Activated CD4-positive, alpha-beta T cell treated with anti-CD3 and anti-CD28 coated beads, Interleukin-2, amount 10 ng/mL, durations not matched to agents 24 days and 14 days (primary cell): ENCODE results near the gene BICD1. TPM values are rescaled to one million over a fixed set of nuclear protein-coding genes. Genes with fewer than 3 reads are reported as not detected.

Experiments
- DNase-seq: peaks from one replicate; pipeline ENCODE4 v3.0.0; 2022
- H3K27ac Mint-ChIP-seq: one replicate; pipeline ENCODE4 v1.8.0; 2022; ENCODE audit warnings: mild to moderate bottlenecking, mixed read lengths
- H3K27me3 Mint-ChIP-seq: one replicate; pipeline ENCODE4 v1.8.0; 2022; ENCODE audit warnings: mixed read lengths
- H3K36me3 Mint-ChIP-seq: one replicate; pipeline ENCODE4 v1.8.0; 2022; ENCODE audit warnings: low read depth, mild to moderate bottlenecking, mixed read lengths
- H3K4me1 Mint-ChIP-seq: one replicate; pipeline ENCODE4 v1.8.0; 2021; ENCODE audit warnings: mixed read lengths
- H3K4me3 Mint-ChIP-seq: one replicate; pipeline ENCODE4 v1.8.0; 2022; ENCODE audit warnings: mild to moderate bottlenecking, moderate library complexity, mixed read lengths
- H3K9me3 Mint-ChIP-seq: one replicate; pipeline ENCODE4 v1.8.0; 2021; ENCODE audit warnings: mixed read lengths
- intact Hi-C: fragments of 100-400 bp; cut with micrococcal nuclease; formaldehyde crosslinking; loops from one replicate; pipeline ENCODE4 v1.15.1; 2023
- total RNA-seq: library from RNA; stranded (reverse); gene quantifications from 2 replicates; pipeline ENCODE4 v1.2.3, GENCODE V29; 2022

The BICD1 gene
- total RNA-seq, 1 donor from 2014 or later, result 18.2 TPM

GRCh38 chr12:32108787-32109186 lies 2.1 kb downstream of the BICD1 start:
- no peaks in the 10 kb centered on the region for H3K9me3 Mint-ChIP-seq
- H3K4me3 Mint-ChIP-seq, result peak overlapping the region; percentile 62
- no peak for DNase-seq
- peaks cover 3% of the 10 kb centered on the region for H3K36me3 Mint-ChIP-seq
- peaks cover 12% of the 10 kb centered on the region for H3K27me3 Mint-ChIP-seq
- intact Hi-C loops, result loop anchor here (2.0 to 10.0 kb wide), 5 partner anchors 48 to 784 kb away; partner anchors contain the start of genes DNM1L and SINHCAF
- H3K27ac Mint-ChIP-seq, result no peak overlapping the region
- peaks cover 23% of the 10 kb centered on the region for H3K4me1 Mint-ChIP-seq

- Mint-ChIP-seq H3K9me3 (no peaks in the 10 kb centered on the region), H3K4me1 (peaks cover 26% of the 10 kb centered on the region), H3K27ac (no peak overlapping the region), H3K36me3 (peaks cover 3% of the 10 kb centered on the region), H3K27me3 (peaks cover 6% of the 10 kb centered on the region), H3K4me3 (no peak overlapping the region)
- intact Hi-C loops, result no loop called here
- no peak for DNase-seq
Observed at GRCh38 chr12:32110417-32110816, 3.8 kb downstream of the BICD1 start.

DNA sequence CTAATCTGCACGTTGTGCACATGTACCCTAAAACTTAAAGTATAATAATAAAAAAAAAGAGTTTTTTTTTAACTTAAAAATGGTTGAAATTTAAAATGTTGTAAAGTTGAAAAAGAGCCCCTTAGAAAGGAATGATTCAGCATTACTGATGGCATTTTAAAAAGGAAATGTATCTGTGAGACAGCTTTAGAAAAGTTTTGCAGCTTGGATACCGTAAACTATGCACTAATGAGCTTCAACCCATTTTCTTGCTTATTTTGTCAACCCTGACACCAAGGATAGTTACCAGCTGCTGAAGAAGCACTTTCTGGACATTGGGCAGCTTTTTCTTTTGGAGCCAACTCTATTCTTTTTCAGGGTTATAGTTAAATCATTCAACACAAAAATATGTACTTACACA lies 4.3 kb downstream of the BICD1 start:
- intact Hi-C loops, result no loop called here
- no peak overlapping the region for H3K27ac Mint-ChIP-seq
- no peak for DNase-seq
- peaks cover 2% of the 10 kb centered on the region for H3K27me3 Mint-ChIP-seq
- no peak overlapping the region for H3K4me3 Mint-ChIP-seq
- no peaks in the 10 kb centered on the region for H3K9me3 Mint-ChIP-seq
- H3K36me3 Mint-ChIP-seq, result peaks cover 3% of the 10 kb centered on the region
- H3K4me1 Mint-ChIP-seq, result peaks cover 25% of the 10 kb centered on the region

DNA sequence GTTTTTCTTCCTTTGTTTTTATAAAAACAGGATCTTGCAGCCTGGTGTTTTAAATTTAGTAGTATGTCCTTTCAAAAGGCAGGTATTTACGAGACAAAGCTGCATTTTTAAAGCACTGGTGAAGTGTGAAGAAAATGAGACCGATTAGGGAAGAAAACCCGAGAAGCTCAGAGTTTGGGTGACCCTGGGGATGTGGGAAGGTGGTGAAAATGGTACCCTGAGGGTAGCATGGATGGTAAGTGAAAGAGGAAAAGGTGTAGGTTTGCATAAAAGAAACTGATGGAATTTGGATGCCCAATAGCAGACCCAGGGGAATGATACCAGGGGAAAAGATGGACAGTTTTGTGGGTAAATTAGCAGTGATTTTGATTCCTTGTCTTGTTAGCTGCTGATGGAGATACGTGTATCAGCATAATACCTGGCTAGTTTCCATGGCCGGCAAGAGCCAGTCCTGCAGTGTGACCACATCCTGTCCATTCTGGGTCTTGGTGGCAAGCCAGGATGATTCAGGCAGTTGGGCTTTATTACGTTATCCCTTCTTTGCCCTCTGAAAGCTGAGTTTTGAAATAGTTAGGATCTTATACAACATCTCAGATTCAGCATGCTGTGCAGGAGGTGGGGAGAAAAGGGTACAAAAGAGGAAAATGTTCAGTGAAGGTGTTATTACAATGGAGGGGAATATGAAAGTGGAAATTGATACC lies 8.9 kb downstream of the BICD1 start:
- Mint-ChIP-seq H3K36me3 (peaks cover 2% of the 10 kb centered on the region), H3K4me3 (no peak overlapping the region), H3K27ac (no peak overlapping the region), H3K4me1 (peaks cover 10% of the 10 kb centered on the region), H3K27me3 (no peaks in the 10 kb centered on the region), H3K9me3 (no peaks in the 10 kb centered on the region)
- intact Hi-C loops, result no loop called here
- DNase-seq, result no peak

GRCh38 chr12:32116897-32117296 lies 10.2 kb downstream of the BICD1 start:
- no peak overlapping the region for H3K4me3 Mint-ChIP-seq
- no peak for DNase-seq
- no peaks in the 10 kb centered on the region for H3K9me3 Mint-ChIP-seq
- intact Hi-C loops, result no loop called here
- peaks cover 11% of the 10 kb centered on the region for H3K4me1 Mint-ChIP-seq
- no peak overlapping the region for H3K27ac Mint-ChIP-seq
- H3K27me3 Mint-ChIP-seq, result no peaks in the 10 kb centered on the region
- H3K36me3 Mint-ChIP-seq, result peaks cover 2% of the 10 kb centered on the region

- Mint-ChIP-seq H3K4me1 (peaks cover 11% of the 10 kb centered on the region), H3K4me3 (no peak overlapping the region), H3K36me3 (peaks cover 2% of the 10 kb centered on the region), H3K27me3 (no peaks in the 10 kb centered on the region), H3K27ac (no peak overlapping the region), H3K9me3 (no peaks in the 10 kb centered on the region)
- no peak for DNase-seq
- intact Hi-C loops, result no loop called here
Observed at GRCh38 chr12:32117316-32117715, 10.7 kb downstream of the BICD1 start.

DNA sequence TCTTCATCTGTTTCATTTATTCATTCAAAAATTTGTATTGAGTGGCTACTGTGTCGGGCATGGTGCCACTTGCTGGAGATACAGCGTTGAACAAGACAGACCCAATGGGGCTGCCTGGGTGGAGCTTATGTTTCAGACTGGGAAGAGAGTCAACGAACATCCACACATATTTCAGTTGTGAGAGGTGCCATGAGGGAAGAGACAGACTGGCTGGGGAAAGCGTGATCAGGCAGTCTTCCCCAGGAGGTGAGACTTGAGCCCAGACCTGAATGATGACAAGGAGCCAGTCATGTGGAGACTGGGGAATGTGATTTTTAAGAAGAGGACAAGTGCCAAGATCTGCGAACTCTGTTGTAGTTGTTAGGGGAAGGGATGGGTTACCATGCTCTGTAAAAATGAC lies 12.2 kb downstream of the BICD1 start:
- no peaks in the 10 kb centered on the region for H3K9me3 Mint-ChIP-seq
- no peak for DNase-seq
- no peak overlapping the region for H3K27ac Mint-ChIP-seq
- intact Hi-C loops, result no loop called here
- no peaks in the 10 kb centered on the region for H3K27me3 Mint-ChIP-seq
- no peak overlapping the region for H3K4me3 Mint-ChIP-seq
- peaks cover 11% of the 10 kb centered on the region for H3K4me1 Mint-ChIP-seq
- no peaks in the 10 kb centered on the region for H3K36me3 Mint-ChIP-seq

DNA sequence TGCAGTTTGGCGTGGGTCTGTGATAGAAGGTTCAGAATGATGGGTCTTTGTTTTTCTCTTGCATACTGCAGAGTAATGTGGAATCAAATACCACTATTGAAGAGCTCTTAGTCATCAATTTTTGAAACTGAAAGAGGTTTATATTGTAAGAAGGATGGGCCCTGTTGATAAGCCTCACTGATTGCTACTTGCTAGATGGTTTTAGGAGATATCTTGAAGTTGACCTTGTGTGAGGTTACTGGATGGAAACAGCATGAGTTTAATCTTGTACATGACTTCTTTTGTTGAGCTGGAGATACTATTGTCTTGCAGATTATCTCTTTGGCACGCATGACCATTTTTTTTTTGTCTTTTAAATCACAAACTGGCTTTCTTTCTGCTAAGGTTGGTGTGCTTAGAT lies 13.8 kb downstream of the BICD1 start:
- H3K27ac Mint-ChIP-seq, result no peak overlapping the region
- no peaks in the 10 kb centered on the region for H3K9me3 Mint-ChIP-seq
- H3K4me1 Mint-ChIP-seq, result peaks cover 9% of the 10 kb centered on the region

GRCh38 chr12:32124637-32125036 lies 18.0 kb downstream of the BICD1 start:
- Mint-ChIP-seq H3K9me3 (no peaks in the 10 kb centered on the region), H3K36me3 (no peaks in the 10 kb centered on the region), H3K4me3 (no peak overlapping the region), H3K27me3 (no peaks in the 10 kb centered on the region), H3K27ac (no peak overlapping the region), H3K4me1 (peaks cover 7% of the 10 kb centered on the region)
- DNase-seq, result no peak
- intact Hi-C loops, result no loop called here

More for the DNA sequence above, 13.8 kb downstream of the BICD1 start:
- Mint-ChIP-seq H3K36me3 (no peaks in the 10 kb centered on the region), H3K27me3 (no peaks in the 10 kb centered on the region), H3K4me3 (no peak overlapping the region)
- DNase-seq, result no peak
- intact Hi-C loops, result no loop called here

- Mint-ChIP-seq H3K4me1 (peaks cover under 1% of the 10 kb centered on the region), H3K27ac (no peak overlapping the region), H3K27me3 (no peaks in the 10 kb centered on the region), H3K36me3 (no peaks in the 10 kb centered on the region), H3K9me3 (no peaks in the 10 kb centered on the region), H3K4me3 (no peak overlapping the region)
- DNase-seq, result no peak
- intact Hi-C loops, result no loop called here
Observed at GRCh38 chr12:32125455-32126084, 18.9 kb downstream of the BICD1 start.

GRCh38 chr12:32126720-32127119 lies 20.1 kb downstream of the BICD1 start:
- H3K36me3 Mint-ChIP-seq, result no peaks in the 10 kb centered on the region
- no peak overlapping the region for H3K4me3 Mint-ChIP-seq
- H3K27ac Mint-ChIP-seq, result no peak overlapping the region
- H3K9me3 Mint-ChIP-seq, result no peaks in the 10 kb centered on the region
- no peaks in the 10 kb centered on the region for H3K27me3 Mint-ChIP-seq
- intact Hi-C loops, result no loop called here
- H3K4me1 Mint-ChIP-seq, result no peaks in the 10 kb centered on the region
- no peak for DNase-seq

DNA sequence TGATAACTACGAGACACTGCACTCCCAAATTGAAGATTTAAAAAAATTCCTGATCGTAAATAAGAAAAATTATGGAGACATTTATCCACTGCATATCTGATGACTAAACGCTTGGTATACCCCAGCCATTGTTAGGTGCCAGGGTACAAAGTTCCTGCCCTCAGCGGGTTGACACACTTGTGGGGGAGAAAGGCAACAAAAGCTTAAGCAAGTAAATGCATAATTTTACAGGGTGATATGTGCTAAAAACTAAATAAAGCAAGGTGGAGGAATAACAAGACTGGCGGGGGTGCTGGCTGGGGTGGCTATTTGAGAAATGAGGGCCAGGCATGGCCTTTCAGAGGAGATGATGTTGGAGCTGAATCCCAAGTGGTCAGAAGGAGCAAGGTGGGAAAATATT lies 25.0 kb downstream of the BICD1 start:
- DNase-seq, result no peak
- intact Hi-C loops, result loop anchor here (10.0 kb wide), 4 partner anchors 123 to 407 kb away; partner anchors contain the start of gene AMN1
- Mint-ChIP-seq H3K27me3 (peaks cover 7% of the 10 kb centered on the region), H3K27ac (no peak overlapping the region), H3K9me3 (no peaks in the 10 kb centered on the region), H3K4me3 (no peak overlapping the region), H3K4me1 (peaks cover 8% of the 10 kb centered on the region), H3K36me3 (peaks cover 2% of the 10 kb centered on the region)

DNA sequence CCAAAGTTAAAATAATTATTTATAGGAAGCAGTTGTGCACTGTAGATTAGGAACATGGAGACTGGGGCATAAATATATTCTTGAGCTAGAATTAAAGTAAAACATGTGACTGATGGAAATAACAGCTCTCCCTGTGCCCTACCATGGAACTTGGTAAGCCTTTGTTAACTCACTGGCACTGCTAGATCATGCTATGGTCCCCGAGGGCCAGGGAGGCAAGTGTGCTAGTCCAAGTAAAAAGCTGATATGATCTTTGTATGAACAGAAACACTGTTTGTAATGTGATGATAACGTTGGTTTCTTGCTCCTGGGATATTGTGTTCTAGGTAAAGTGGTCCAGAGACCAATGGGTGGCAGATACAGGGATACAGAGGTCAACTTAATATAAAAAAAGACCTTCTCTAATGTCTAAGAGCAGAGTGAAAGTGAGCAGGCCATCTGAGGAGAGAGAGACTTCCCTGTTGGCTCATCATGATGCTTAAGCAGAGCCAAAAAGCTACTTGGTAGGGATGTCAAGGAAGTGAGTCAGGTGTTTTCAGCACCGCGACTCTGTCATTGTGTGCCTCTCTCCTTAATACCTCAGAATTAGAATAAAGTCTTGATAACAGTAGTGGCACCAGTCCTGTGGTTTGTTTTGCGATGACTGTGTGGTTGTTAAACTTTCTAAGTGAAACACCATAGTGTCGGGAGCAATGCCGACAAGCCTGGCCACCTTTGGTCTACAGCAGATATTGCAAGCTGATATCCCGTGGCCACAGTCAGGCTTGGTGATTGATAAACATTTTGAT lies 27.6 kb downstream of the BICD1 start:
- DNase-seq, result peak; percentile 80
- Mint-ChIP-seq H3K9me3 (no peaks in the 10 kb centered on the region), H3K4me3 (peak overlapping the region; percentile 5), H3K36me3 (peaks cover 2% of the 10 kb centered on the region), H3K27ac (peak overlapping the region; percentile 43), H3K27me3 (peaks cover 7% of the 10 kb centered on the region), H3K4me1 (peaks cover 11% of the 10 kb centered on the region)
- intact Hi-C loops, result loop anchor here (1.0 to 10.0 kb wide), 6 partner anchors 27 to 475 kb away; partner anchors contain the start of genes AMN1 and ETFBKMT

DNA sequence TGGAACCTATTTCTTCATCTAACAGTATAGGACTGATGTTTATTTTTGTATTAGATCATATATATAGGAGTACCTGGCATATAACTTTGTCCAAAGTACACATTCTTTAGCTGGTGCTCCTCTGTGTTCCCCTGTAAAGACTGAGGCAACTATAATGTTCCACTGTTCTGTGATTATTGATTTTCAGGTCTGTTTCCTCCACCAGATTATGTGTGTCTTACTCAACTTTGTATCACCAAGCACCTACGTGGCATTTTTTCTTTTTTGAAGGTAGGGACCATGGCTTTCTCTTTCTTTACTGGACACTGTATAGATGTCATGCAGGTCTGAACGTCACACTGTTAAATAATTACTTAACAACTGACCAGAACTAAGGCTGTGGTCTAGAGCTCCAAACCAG lies 29.3 kb downstream of the BICD1 start:
- DNase-seq, result no peak
- Mint-ChIP-seq H3K4me1 (peaks cover 18% of the 10 kb centered on the region), H3K4me3 (no peak overlapping the region), H3K27me3 (peaks cover 10% of the 10 kb centered on the region), H3K9me3 (no peaks in the 10 kb centered on the region), H3K27ac (no peak overlapping the region), H3K36me3 (peaks cover 2% of the 10 kb centered on the region)
- intact Hi-C loops, result loop anchor here (2.0 to 10.0 kb wide), 7 partner anchors 74 to 477 kb away; partner anchors contain the start of genes AMN1 and ETFBKMT
